Measurements from ENCODE around the gene OVAAL. TPM values are rescaled to one million over a fixed set of nuclear protein-coding genes. Genes with fewer than 3 reads are reported as not detected.

OVAAL gene
- total and polyA plus RNA-seq, 2 of the 8 experiments (the other 6 are each of a cell fraction or from before 2014, with no cell fraction given), result not detected

- Histone ChIP-seq H2BK5ac (ENCODE audit: low read depth, low read length) (no peak overlapping the region), H3K36me3 (ENCODE audit: control insufficient read depth in 2 of 4, insufficient read depth in 4 of 4, low read length in 3 of 4) (no peaks in the 10 kb centered on the region), H3K23ac (ENCODE audit: insufficient read length) (no peak overlapping the region), H2AK5ac (ENCODE audit: low read depth, low read length) (no peak overlapping the region), H3K23me2 (ENCODE audit: low read depth, low read length) (no peaks in the 10 kb centered on the region), H2BK120ac (replicated peaks; ENCODE audit: low read depth, low read length) (no peak overlapping the region), H2BK12ac (ENCODE audit: low read depth, low read length) (no peak overlapping the region), H3K4ac (replicated peaks; ENCODE audit: insufficient read length, low read depth, low read length) (no peak overlapping the region), H4K5ac (ENCODE audit: insufficient read length, low read depth, low read length) (no peak overlapping the region), H2BK15ac (ENCODE audit: low read length) (no peak overlapping the region), H2BK20ac (ENCODE audit: low read length) (no peak overlapping the region), H3K27me3 (replicated peaks in 1 of 4; ENCODE audit: control insufficient read depth in 3 of 4, extremely low read depth in 1 of 4, insufficient read depth in 3 of 4, low read length in 3 of 4) (no peaks in the 10 kb centered on the region), H2AFZ (ENCODE audit: low read length) (peak overlapping the region; percentile 68), H4K8ac (ENCODE audit: extremely low read depth, insufficient read depth, low read length) (no peak overlapping the region), H3K4me1 (replicated peaks in 1 of 4; ENCODE audit: control insufficient read depth in 3 of 4, insufficient read depth in 4 of 4, low read length in 3 of 4) (peaks cover 0 to 2% (median 0%) of the 10 kb centered on the region in 4 experiments; a peak in 2 of 7 replicates), H3K4me2 (ENCODE audit: insufficient read depth in 1 of 2, low read depth in 2 of 2, low read length in 2 of 2) (no peak overlapping the region), H3K9ac (replicated peaks in 1 of 4; ENCODE audit: extremely low read depth in 1 of 4, low read depth in 3 of 4, low read length in 3 of 4) (no peak overlapping the region), H3K56ac (replicated peaks; ENCODE audit: insufficient read length, low read depth, low read length) (no peak overlapping the region), H4K91ac (replicated peaks; ENCODE audit: insufficient read length, low read length) (no peak overlapping the region), H4K20me1 (replicated peaks in 1 of 2; ENCODE audit: control insufficient read depth in 1 of 2, insufficient read depth in 2 of 2, low read length in 2 of 2) (no peaks in the 10 kb centered on the region), H3K14ac (ENCODE audit: insufficient read length) (no peak overlapping the region), H3K79me2 (ENCODE audit: control insufficient read depth in 1 of 2, insufficient read depth in 2 of 2, low read length in 2 of 2) (no peaks in the 10 kb centered on the region), H3K9me3 (ENCODE audit: insufficient read depth in 2 of 2, low read depth in 1 of 2, low read length in 1 of 2) (no peaks in the 10 kb centered on the region), H3K4me3 (ENCODE audit: extremely low read depth in 1 of 4, insufficient read depth in 2 of 4, low read depth in 3 of 4, low read length in 4 of 4) (no peak overlapping the region), H3K79me1 (ENCODE audit: low read depth, low read length) (no peaks in the 10 kb centered on the region), H3K18ac (ENCODE audit: extremely low read depth, low read length) (no peak overlapping the region), H3K27ac (ENCODE audit: low read depth, low read length) (no peak overlapping the region)
- DNase-seq (ENCODE audit: low read depth in 1 of 2, low spot score in 2 of 2), result no peak
- FAIRE-seq, result no peak
- WGBS, 2 experiments (ENCODE audit: extremely low coverage in 1 of 2, insufficient coverage in 1 of 2, insufficient read length in 1 of 2, insufficient replicate concordance in 2 of 2, low coverage in 1 of 2, low lambda C conversion rate in 2 of 2, missing lambda C conversion rate in 1 of 2), result 85% methylated on average over 5 of the region's 5 CpGs; no CpG with 5 or more reads in 1 of the 2 experiments
- CTCF ChIA-PET (ENCODE audit: partially characterized antibody), result interaction anchor here (0.7 to 8.5 kb wide), 24 partner anchors 8 to 585 kb away, joined by 3 to 77 read pairs (median 3); partner anchors contain the start of gene ACBD6
- POLR2A ChIA-PET (ENCODE audit: partially characterized antibody), result interaction anchor here (1.3 kb wide), 1 partner anchor 9 kb away, joined by 3 read pairs; no protein-coding TSS in a partner anchor
- TF ChIP-seq RNF2 (IDR thresholded peaks at IDR 0.05; ENCODE audit: borderline replicate concordance, low read depth, low read length, missing control alignments, poor library complexity, severe bottlenecking), result no peak
- no peak for TF ChIP-seq CHD2 (IDR thresholded peaks at IDR 0.05; ENCODE audit: low read length)
- no peak for TF ChIP-seq EZH2 (IDR thresholded peaks at IDR 0.05; ENCODE audit: low read depth, low read length, severe bottlenecking)
- TF ChIP-seq, protein P1, sequence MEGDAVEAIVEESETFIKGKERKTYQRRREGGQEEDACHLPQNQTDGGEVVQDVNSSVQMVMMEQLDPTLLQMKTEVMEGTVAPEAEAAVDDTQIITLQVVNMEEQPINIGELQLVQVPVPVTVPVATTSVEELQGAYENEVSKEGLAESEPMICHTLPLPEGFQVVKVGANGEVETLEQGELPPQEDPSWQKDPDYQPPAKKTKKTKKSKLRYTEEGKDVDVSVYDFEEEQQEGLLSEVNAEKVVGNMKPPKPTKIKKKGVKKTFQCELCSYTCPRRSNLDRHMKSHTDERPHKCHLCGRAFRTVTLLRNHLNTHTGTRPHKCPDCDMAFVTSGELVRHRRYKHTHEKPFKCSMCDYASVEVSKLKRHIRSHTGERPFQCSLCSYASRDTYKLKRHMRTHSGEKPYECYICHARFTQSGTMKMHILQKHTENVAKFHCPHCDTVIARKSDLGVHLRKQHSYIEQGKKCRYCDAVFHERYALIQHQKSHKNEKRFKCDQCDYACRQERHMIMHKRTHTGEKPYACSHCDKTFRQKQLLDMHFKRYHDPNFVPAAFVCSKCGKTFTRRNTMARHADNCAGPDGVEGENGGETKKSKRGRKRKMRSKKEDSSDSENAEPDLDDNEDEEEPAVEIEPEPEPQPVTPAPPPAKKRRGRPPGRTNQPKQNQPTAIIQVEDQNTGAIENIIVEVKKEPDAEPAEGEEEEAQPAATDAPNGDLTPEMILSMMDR (IDR thresholded peaks at IDR 0.05; ENCODE audit: control extremely low read depth in 1 of 3, insufficient read depth in 1 of 3, low read depth in 1 of 3, low read length in 3 of 3), result no peak
- TF ChIP-seq FOSL1 (IDR thresholded peaks at IDR 0.05; ENCODE audit: insufficient read depth, low read depth, low read length), result no peak
- no peak for TF ChIP-seq CEBPB (IDR thresholded peaks at IDR 0.05; ENCODE audit: low read depth, low read length)
- no peak for TF ChIP-seq TCF12 (IDR thresholded peaks at IDR 0.05; ENCODE audit: low read depth, low read length)
- TF ChIP-seq EGR1 (IDR thresholded peaks at IDR 0.05; ENCODE audit: borderline replicate concordance, low read depth, low read length), result no peak
- no peak for TF ChIP-seq BCL11A (IDR thresholded peaks at IDR 0.05; ENCODE audit: low read depth in 2 of 2, low read length in 2 of 2)
Observed at GRCh38 chr1:180532854-180533253, 25.9 kb upstream of the OVAAL start.
